Measurements from ENCODE around the gene SFMBT2. TPM values are rescaled to one million over a fixed set of nuclear protein-coding genes. Genes with fewer than 3 reads are reported as not detected.

The SFMBT2 gene
- polyA plus RNA-seq, 2 of the 4 experiments (the other 2 are of a cell fraction): 9.6 to 10.2 TPM

- ATAC-seq: peak in 1 of 2 experiments; percentile 15; a peak in 3 of 6 replicates
- no peak for FAIRE-seq
- H3K4me1 ChIP-seq: peaks cover 31% of the 10 kb centered on the region
- peak in 1 of 2 experiments; percentile 21 for DNase-seq (ENCODE audit: low read depth in 1 of 2, low spot score in 1 of 2)
- ChIA-PET CTCF (interaction anchor here (0.6 to 5.8 kb wide), 20 partner anchors 11 to 741 kb away, joined by 3 to 31 read pairs (median 4); no protein-coding TSS in a partner anchor), POLR2A (interaction anchor here (1.0 kb wide), 1 partner anchor 13 kb away, joined by 3 read pairs; no protein-coding TSS in a partner anchor)
- peak overlapping the region; percentile 91 for H3K4me2 ChIP-seq
- H3K4me3 ChIP-seq: peak overlapping the region; percentile 76
- WGBS (ENCODE audit: missing lambda C conversion rate): 1% methylated on average over 15 of the region's 15 CpGs
- TF ChIP-seq EHF (CRISPR knock-in tag; IDR thresholded peaks at IDR 0.05): no peak
- TF ChIP-seq EP300 (IDR thresholded peaks at IDR 0.05): no peak
- TF ChIP-seq MAZ (IDR thresholded peaks at IDR 0.05; ENCODE audit: borderline replicate concordance, low read depth, low read length): no peak
- no peak for TF ChIP-seq PBX3 (IDR thresholded peaks at IDR 0.05)
- TF ChIP-seq RNF2 (IDR thresholded peaks at IDR 0.05; ENCODE audit: borderline replicate concordance, low read depth): no peak
- no peak for TF ChIP-seq POLR2AphosphoS2 (conservative IDR thresholded peaks at IDR 0.05; ENCODE audit: low read length)
- TF ChIP-seq E2F6 (IDR thresholded peaks at IDR 0.05; ENCODE audit: borderline replicate concordance, low read depth): no peak
- TF ChIP-seq ATOH8 (CRISPR knock-in tag; IDR thresholded peaks at IDR 0.05; ENCODE audit: low read depth): no peak
- TF ChIP-seq FOSB (CRISPR knock-in tag; IDR thresholded peaks at IDR 0.05): no peak
- no peak for TF ChIP-seq RARB (CRISPR knock-in tag; IDR thresholded peaks at IDR 0.05)
- no peak for TF ChIP-seq POLR2A (IDR thresholded peaks at IDR 0.05; ENCODE audit: low read length)
- no peak for TF ChIP-seq MAX (IDR thresholded peaks at IDR 0.05)
- TF ChIP-seq ZSCAN20 (CRISPR knock-in tag; IDR thresholded peaks at IDR 0.05): no peak
- no peak for TF ChIP-seq RAD21 (conservative IDR thresholded peaks at IDR 0.05 in 1 of 2, IDR thresholded peaks at IDR 0.05 in 1 of 2)
- TF ChIP-seq RFX5 (IDR thresholded peaks at IDR 0.05): no peak
- TF ChIP-seq JUNB (IDR thresholded peaks at IDR 0.05): no peak
- no peak for TF ChIP-seq EHMT2 (IDR thresholded peaks at IDR 0.05; ENCODE audit: low read depth)
- no peaks in the 10 kb centered on the region for H3K9me3 ChIP-seq
- H3K27ac ChIP-seq: peak overlapping the region; percentile 86 to 96
Measured at GRCh38 chr10:7409732-7410168, 1.1 kb downstream of the SFMBT2 start.

- no peaks in the 10 kb centered on the region for H3K9me3 ChIP-seq
- peaks cover 31% of the 10 kb centered on the region for H3K4me1 ChIP-seq
- ATAC-seq (peak; percentile 28 to 55; a peak in 5 of 6 replicates), FAIRE-seq (no peak), DNase-seq (ENCODE audit: low read depth in 1 of 2, low spot score in 1 of 2) (peak; percentile 46 to 61)
- peak overlapping the region; percentile 86 to 96 for H3K27ac ChIP-seq
- POLR2A ChIA-PET: interaction anchor here (0.6 to 1.2 kb wide), 2 partner anchors 98 to 220 kb away, joined by 3 read pairs; no protein-coding TSS in a partner anchor
- CTCF ChIA-PET: interaction anchor here (0.6 to 5.8 kb wide), 52 partner anchors 8 to 762 kb away, joined by 3 to 31 read pairs (median 4); no protein-coding TSS in a partner anchor
- WGBS (ENCODE audit: missing lambda C conversion rate): under 1% methylated on average over 27 of the region's 38 CpGs
- H3K4me3 ChIP-seq: peak overlapping the region; percentile 76
- H3K4me2 ChIP-seq: peak overlapping the region; percentile 91
- TF ChIP-seq RCOR1 (IDR thresholded peaks at IDR 0.05; ENCODE audit: low read depth, low read length) (no peak), BCL3 (IDR thresholded peaks at IDR 0.05) (0 out of 3 replicates have a peak, but pooled peaks have one; percentile 25), GATA3 (IDR thresholded peaks at IDR 0.05; ENCODE audit: borderline replicate concordance) (no peak), USF2 (IDR thresholded peaks at IDR 0.05) (peak; percentile 56; the same call in 1 of the 2 replicates), NPAS2 (CRISPR knock-in tag; IDR thresholded peaks at IDR 0.05; ENCODE audit: borderline replicate concordance) (no peak), HEYL (CRISPR knock-in tag; IDR thresholded peaks at IDR 0.05) (no peak), HMGXB4 (CRISPR knock-in tag; IDR thresholded peaks at IDR 0.05; ENCODE audit: borderline replicate concordance) (no peak), FOSL2 (IDR thresholded peaks at IDR 0.05) (no peak), FOSL2 (CRISPR knock-in tag; IDR thresholded peaks at IDR 0.05) (no peak), RAD21 (conservative IDR thresholded peaks at IDR 0.05 in 1 of 2, IDR thresholded peaks at IDR 0.05 in 1 of 2) (0 out of 5 replicates have a peak, but pooled peaks of 1 of the 2 experiments have one; percentile 32), ZSCAN20 (CRISPR knock-in tag; IDR thresholded peaks at IDR 0.05) (no peak), NR3C1 (IDR thresholded peaks at IDR 0.05) (no peak), E2F6 (IDR thresholded peaks at IDR 0.05; ENCODE audit: borderline replicate concordance, low read depth) (0 out of 2 replicates have a peak, but pooled peaks have one; percentile 21), MAX (IDR thresholded peaks at IDR 0.05) (peak; percentile 56; the same call in 1 of the 2 replicates)
Measured at GRCh38 chr10:7409045-7409731, 1.6 kb downstream of the SFMBT2 start.
